Muscle of back (tissue), 11 donors: ENCODE measurements around the gene MTMR1. TPM values are rescaled to one million over a fixed set of nuclear protein-coding genes. Genes with fewer than 3 reads are reported as not detected.

Experiments used
- DNase-seq, 3 donors: peaks; one replicate each; pipeline versions ENCODE4 v3.0.0 to v3.0.0-alpha.2; 2013
- polyA plus RNA-seq, 10 donors: library from polyadenylated mRNA; unstranded; fragments of 120-200 nt; gene quantifications; one replicate each; pipeline ENCODE4 v1.2.1, GENCODE V29; 2013; ENCODE audit not compliant: insufficient read length in 10 of 10

Gene MTMR1
- polyA plus RNA-seq, 10 donors, result 15.1 to 28.4 (median 20.9) TPM

DNA sequence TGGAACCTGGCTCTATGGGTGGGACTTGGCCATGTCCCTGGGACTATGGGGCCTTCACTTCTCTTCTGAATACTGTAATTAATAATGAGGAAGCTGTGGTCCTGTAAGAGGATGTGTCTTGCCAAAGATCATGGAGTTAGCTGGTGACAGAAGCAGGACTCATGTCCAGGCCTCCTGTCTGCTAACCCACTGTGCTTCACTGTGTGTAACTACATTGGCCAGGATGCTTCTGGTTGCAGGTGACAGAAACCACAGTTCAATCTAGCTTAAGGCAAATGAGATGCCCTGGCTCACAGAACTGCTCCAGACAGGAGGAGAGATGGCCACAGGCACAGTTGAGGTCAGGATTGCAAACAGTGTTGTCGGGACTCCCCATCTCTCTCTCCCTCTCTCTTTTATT is 3.1 kb downstream of the MTMR1 start:
- DNase-seq, result no peak

DNA sequence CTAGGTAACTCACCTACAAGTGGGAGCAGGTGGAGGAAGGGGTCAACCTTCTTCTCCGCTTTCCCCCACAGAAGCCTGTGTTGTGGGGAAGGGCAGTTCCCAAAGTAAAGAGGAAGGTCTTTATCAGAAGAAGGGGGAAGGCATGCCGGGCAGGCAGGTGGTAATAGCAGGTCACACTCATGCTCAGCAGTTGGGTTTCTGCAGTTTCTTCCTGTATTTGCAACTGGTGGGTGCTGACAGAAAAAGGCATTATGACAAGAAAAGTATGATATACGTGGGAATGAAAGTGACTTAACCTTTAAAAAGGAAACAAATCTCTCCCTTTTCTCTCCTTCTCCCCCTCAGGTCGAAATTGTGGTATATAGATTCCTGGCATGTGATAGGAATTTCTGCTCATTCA is 3.7 kb downstream of the MTMR1 start:
- DNase-seq, result no peak

GRCh38 chrX:150697641-150698040 is 4.4 kb downstream of the MTMR1 start:
- DNase-seq, result no peak

DNA sequence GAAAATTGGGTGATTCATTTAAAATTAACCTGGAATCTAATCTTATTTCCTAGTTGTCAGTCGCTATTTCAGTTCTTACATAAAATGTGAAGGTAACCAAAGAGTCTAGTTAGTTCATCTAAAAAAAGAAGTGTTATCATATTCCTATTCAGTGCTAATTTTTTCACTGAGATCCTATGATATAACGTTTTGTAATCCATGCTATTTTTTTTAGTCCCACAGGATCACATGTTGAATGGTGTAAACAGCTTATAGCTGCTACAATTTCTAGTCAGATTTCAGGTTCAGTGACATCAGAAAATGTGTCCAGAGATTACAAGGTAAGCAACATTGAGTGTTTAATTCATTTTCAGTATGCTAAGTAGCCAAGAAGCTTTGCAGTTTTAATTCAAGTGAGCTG is 5.8 kb downstream of the MTMR1 start:
- DNase-seq, result no peak

GRCh38 chrX:150700107-150700506 is 6.9 kb downstream of the MTMR1 start:
- no peak for DNase-seq

GRCh38 chrX:150701377-150701776 is 8.2 kb downstream of the MTMR1 start:
- no peak for DNase-seq

GRCh38 chrX:150702966-150703694 is 9.9 kb downstream of the MTMR1 start:
- no peak for DNase-seq

- DNase-seq, result no peak
These were observed 10.4 kb downstream of the MTMR1 start for GRCh38 chrX:150703695-150703974.

- no peak for DNase-seq
These were observed 10.9 kb downstream of the MTMR1 start for GRCh38 chrX:150704030-150704613.

GRCh38 chrX:150712619-150713018 is 19.4 kb downstream of the MTMR1 start:
- DNase-seq, result no peak

DNA sequence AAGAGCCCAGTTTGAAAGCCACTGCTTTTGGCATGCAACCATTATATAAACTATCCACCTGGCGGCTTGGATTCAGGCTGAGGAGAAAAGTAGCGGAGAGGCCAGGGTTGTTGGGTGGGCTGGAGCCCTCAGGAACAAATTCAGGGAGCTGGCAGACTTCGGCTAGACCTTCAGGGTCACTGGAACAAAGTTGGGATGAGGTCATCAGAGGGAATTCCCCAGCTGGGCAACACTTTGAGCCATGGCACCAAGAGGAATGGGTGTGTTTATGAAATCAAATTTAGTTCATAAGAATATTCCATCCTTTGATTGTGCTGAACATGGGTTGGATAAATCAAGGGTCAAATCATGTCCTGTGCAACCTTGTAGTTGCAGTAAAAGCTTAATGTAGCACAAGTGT is 22.0 kb downstream of the MTMR1 start:
- DNase-seq, result no peak

GRCh38 chrX:150719621-150720020 is 26.4 kb downstream of the MTMR1 start:
- peak in 2 of 3 donors; percentile 6 to 30 for DNase-seq

DNA sequence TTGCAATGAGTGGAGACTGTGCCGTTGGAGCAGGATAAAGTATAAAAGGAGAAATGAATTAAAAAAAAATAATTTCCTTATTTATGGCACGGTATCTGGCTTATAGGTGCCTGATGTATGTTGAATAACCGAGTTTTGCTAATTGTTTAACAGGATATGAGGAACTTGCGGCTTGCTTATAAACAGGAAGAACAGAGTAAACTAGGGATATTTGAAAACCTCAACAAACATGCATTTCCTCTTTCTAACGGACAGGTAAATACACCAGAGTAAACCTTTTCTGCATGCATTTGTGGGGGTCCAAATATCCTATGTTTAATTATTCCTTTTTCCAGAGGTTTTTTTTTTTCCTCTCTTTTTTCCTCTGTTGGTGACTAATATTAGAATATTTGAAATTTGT is 36.8 kb downstream of the MTMR1 start:
- no peak for DNase-seq

DNA sequence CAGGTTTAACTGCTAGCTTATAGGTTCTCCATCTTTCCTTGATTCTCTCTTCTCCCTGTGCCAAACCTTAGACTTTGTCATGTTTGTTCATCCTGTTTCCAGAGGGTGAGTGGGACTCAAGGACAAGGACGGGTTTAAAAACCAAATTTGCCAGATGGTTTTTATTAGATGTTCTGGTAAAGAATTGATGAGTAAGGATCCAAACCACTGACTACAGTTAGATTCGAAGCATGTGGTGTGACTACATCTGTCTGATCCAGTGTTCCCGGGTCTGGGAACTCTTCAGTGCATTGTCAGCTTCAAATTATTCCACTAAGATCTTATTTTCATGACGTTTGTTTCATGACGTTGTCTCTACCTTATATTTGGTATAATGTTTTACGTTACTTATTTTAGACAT is 37.5 kb downstream of the MTMR1 start:
- DNase-seq, result peak in 1 of 3 donors; percentile 24

GRCh38 chrX:150731795-150732194 is 38.6 kb downstream of the MTMR1 start:
- peak in 1 of 3 donors; percentile 51 for DNase-seq

- DNase-seq, result no peak
These were observed 43.3 kb downstream of the MTMR1 start for GRCh38 chrX:150736475-150736874.

- DNase-seq, result no peak
These were observed 58.9 kb downstream of the MTMR1 start for GRCh38 chrX:150752124-150752523.

DNA sequence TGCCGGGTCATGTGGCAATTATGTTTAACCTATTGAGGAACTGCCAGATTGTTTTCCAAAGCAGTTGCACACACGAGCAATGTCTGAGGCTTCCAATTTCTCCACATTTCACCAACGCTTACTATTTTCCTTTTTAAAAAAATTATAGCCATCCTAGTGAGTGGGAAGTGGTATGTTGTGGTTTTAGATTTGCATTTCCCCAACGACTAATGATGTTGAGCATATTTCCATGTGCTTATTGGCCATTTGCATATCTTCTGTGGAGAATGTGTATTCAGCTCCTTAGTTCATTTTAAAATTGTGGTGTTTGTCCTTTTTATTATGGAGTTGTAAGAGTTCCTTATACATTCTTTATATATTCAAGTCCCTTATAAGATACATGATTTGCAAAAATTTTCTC is 60.2 kb downstream of the MTMR1 start:
- no peak for DNase-seq

- no peak for DNase-seq
These were observed 60.8 kb downstream of the MTMR1 start for GRCh38 chrX:150753968-150754367.

GRCh38 chrX:150757371-150757770 is 64.2 kb downstream of the MTMR1 start:
- no peak for DNase-seq

DNA sequence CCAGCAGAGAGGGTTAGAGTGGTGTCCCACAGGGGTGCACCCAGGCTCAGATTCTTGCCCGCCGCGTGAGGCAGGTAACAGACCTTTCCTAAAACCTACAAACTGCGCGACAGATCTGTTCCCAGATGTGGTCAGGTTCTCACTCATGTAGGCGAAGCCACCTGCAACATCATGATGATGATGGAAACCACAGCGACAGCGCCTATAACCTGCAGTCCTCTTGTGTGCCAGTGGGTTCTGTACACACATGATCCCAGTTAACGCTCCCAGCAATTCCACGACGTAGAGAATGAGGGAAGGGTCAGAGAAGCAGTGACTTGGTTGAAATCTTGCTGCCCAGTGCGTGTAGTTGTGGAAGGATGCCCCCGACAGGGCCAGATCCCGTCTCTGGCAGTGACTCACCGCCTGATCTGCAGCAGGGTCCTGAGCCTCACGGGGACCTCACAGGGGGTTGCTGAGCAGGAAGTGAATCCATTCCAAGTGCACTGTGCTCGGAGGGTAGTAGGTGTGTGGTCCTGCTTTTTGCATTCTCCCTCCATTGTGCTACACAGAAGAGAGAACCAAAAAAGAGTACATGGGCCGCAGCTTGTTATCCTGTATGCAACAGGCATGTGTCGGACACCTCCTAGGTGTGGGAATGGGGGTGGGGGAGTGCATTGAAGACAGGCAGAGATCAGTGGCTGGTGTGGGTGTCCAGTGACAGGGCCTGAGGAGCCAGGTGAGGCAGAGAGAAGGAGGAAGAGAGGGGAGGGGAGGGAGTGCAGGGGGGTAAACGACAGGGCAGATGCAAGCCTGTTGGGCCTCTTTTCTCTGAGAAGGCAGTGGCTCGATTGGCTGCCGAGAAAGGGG is 66.6 kb downstream of the MTMR1 start:
- no peak for DNase-seq

DNA sequence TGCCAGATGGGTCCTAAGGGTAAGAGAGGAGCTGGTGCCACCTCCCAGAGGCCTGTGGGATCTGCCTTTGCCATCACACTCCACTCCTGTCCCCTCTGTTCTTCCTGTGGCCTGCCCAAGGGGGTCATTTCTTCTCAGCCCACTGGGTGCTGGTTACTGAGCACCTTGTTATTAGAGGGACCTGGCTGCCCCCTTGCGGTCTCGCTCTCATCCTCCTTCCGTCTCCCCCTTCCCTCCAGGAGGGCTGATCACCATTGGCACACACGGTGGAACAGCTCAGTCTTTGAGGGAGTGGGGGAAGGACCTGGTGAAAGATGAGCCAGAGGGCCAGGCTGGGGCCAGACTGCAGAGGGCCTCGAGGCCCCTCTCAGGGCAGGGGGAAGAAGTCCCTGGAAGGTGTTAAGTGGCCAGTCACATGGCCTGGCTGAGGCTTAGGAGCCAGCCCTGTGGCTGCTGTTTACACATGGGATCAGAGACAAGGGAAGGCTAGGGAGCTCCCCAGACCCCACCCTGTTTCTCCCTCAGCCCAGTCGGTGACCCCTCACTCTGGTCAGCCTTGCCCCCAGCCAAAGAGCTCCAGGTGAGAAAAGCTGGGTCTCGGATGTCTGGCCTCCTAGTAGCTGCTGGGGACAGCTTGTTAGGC is 68.1 kb downstream of the MTMR1 start:
- DNase-seq, result no peak

DNA sequence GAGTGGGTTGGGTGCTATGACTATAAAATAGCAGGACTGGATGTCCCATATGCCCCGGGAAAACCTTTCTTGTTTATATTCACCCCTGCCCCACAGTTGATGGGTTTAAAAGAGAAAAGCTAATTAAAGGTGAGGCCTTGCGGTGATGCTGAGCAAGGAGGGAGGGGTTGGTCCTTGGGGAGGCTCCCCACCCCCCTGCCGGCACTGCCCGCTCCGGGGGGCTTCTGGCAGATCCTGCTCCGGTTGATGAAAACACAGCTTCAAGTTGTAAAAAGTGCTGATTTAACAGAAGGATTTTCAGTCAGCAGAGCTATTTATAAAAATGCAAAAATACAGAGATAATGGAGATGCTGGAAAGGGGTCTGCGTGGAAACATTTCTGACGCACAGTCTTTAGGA is 68.6 kb downstream of the MTMR1 start:
- no peak for DNase-seq
